Islet of Langerhans (tissue), 1 donor: ENCODE measurements around the gene DNAJC12.

Experiments used
- FAIRE-seq: peaks from one replicate; lab custom pipeline; 2011; peaks lifted over from hg19 to GRCh38; lab: Jason Lieb, UNC

The DNAJC12 gene

GRCh38 chr10:67760272-67760671 lies 77.7 kb downstream of the DNAJC12 start:
- no peak for FAIRE-seq
